ENCODE data around the gene LIN28B.
"Not testable (repeated sequence)": the region's sequence is repeated elsewhere in the genome, so short reads cannot be mapped to it uniquely, and the experiment has no call there.

LIN28B gene

GRCh38 chr6:105013459-105013858, 56.6 kb downstream of the LIN28B start:
- DNase-seq (ENCODE audit: low read depth in 2 of 2) = not testable (repeated sequence)

- no peak for DNase-seq (ENCODE audit: low read depth in 2 of 2)
These were observed 57.5 kb downstream of the LIN28B start for GRCh38 chr6:105014448-105014847.

GRCh38 chr6:105014954-105015353, 58.0 kb downstream of the LIN28B start:
- no peak for DNase-seq (ENCODE audit: low read depth in 2 of 2)

DNA sequence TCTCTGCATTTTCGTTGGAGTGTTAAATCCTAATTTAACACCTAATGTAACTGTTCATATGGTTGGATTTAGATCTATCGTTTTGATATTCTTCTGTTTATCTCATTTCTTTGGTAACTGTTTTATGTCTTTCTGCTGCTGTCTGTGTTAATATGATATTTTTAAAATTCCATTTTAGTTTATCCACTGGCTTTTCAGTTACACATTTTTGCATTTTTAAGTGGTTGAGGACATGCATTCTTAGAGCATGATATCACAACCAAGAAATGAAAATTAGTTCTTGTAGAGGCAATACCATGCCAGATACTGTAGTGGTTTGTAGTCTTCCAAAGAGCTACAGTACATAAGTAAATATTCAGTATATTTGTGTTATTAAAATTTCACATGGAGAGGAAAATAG, 58.6 kb downstream of the LIN28B start:
- no peak for DNase-seq (ENCODE audit: low read depth in 2 of 2)

- DNase-seq (ENCODE audit: low read depth in 2 of 2) = no peak
These were observed 62.4 kb downstream of the LIN28B start for GRCh38 chr6:105019285-105019684.

DNA sequence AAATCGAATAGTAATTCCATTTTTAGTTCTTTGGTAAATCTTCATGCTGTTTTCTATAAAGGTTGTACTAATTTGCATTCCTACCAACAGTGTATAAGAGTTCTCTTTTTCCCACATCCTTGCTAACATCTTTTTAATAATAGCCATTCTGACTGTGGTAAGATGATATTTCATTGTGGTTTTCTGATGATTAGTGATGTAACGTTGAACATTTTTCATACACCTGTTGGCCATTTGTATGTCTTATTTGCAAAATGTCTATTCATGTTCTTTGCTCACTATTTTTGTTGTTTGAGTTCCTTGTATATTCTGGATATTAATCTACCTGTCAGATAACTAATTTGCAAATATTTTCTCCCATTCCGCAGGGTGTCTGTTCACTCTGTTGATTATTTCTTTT, 64.5 kb downstream of the LIN28B start:
- no peak for DNase-seq (ENCODE audit: low read depth in 2 of 2)

- no peak for DNase-seq (ENCODE audit: low read depth in 2 of 2)
These were observed 65.5 kb downstream of the LIN28B start for GRCh38 chr6:105022416-105022815.

DNA sequence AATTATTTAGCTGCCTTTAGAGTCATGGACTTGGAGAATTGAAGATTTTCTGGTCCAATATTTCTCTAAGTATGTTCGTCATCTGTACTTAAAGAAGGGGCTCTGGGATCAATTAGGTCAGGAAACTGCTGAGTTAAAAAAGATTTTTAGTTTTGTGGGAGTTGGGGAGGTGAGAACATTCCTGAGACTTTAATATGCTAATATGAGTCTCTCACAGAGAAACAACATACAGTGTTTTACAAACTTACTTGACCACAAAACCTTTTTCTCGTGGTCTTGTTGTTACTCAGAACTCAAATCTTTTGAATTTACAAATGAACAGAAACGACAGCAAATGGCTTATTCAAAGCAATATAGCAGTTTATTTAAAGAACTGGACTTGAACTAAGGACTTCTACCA, 67.9 kb downstream of the LIN28B start:
- DNase-seq (ENCODE audit: low read depth in 2 of 2) = no peak

DNA sequence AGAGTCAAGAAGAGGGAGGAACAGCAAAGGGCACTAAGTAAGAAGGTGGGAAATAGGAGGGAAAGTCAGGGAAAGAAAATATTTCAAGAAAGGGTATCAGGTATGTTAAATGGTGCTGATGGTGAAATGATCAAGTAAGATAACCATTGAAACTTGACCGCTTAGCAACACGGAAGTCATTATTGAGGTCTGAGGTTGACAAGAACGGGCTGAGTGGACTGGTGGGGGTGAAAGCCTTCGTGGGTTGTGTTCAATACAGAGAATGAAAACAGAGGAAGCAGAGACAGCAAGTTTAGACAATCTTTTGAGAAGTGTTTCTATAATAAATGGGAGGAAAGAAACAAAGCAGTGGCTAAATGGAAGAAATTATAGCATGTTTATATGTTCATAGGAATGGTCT, 72.0 kb downstream of the LIN28B start:
- DNase-seq (ENCODE audit: low read depth in 2 of 2) = no peak

DNA sequence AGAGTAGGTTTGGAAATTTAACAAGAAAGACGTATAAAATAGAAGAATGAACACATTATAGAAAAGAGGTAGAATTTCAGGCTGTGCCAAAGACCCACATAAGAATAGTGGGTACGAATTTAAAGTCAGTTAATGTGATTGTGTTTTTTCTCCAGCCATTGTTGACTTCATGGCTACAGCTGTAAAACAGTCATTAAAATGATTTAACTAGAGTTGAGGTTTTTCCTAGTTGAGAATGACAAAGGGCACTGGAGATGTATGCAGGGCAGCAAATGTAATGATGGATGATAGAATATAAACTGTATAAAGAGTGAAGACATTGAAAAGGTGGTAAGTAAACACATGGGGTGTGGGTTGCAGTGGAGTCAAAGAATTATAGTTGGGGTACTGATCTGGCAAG, 72.7 kb downstream of the LIN28B start:
- DNase-seq (ENCODE audit: low read depth in 2 of 2) = no peak

DNA sequence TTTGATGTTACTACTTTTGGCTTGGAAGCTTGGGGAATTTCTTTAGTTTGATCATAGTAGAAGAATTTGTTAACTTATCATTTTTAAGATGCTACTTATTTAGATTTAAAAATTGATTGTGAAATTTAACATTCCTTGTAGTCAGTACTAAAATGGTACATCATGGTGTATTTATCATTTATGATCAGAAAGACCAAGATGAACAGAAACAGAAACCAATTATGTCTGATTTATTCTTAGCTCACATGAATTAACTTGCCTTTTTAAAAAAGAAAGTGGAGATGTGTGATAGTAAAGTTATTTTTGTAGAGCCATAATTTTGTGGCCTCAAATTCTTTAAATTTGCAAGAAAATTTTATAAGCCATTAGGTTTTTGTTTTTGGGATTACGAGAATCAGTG, 77.6 kb downstream of the LIN28B start:
- DNase-seq (ENCODE audit: low read depth in 2 of 2) = no peak

- no peak for DNase-seq (ENCODE audit: low read depth in 2 of 2)
These were observed 78.4 kb downstream of the LIN28B start for GRCh38 chr6:105035299-105035698.

DNA sequence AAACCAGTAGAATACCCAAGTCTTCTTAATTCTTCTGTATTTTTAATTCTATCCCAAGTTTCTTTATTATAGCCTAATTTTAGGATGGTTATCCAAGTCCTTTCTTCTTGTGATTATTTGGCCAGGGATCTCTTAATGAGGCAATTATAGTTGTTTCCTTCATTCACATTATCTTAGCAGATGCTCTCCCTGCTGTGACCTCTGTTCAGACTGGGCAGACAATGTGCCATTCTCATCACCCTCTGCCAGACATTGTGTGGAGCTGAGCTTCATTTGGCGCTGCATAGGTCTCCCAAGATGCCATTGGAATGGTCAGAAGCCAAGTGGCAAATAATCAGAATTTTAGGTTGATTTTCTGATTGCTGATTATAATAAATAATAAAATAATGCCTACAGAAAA, 79.4 kb downstream of the LIN28B start:
- no peak for DNase-seq (ENCODE audit: low read depth in 2 of 2)

DNA sequence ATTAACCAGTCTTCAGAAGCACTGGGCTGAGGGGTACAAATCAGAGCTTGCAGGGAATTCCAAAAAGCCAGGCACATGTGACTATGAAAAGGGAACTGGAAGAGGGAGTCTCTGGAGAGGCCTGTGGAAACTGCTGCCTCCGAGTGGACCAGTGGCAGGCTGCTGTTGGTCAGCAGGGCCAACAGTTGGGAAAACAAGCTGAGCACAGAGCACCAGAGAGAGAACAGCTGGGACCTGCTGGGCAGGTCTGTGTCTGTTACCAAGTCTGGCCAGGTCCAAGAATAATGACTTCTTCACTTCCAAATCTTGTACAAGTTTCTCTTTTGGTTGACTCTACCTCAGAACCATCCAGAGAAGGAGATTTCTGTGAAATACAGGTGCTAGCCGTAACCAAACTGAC, 81.4 kb downstream of the LIN28B start:
- DNase-seq (ENCODE audit: low read depth in 2 of 2) = no peak

GRCh38 chr6:105041880-105042279, 85.0 kb downstream of the LIN28B start:
- no peak for DNase-seq (ENCODE audit: low read depth in 2 of 2)

GRCh38 chr6:105042648-105043047, 85.7 kb downstream of the LIN28B start:
- no peak for DNase-seq (ENCODE audit: low read depth in 2 of 2)

DNA sequence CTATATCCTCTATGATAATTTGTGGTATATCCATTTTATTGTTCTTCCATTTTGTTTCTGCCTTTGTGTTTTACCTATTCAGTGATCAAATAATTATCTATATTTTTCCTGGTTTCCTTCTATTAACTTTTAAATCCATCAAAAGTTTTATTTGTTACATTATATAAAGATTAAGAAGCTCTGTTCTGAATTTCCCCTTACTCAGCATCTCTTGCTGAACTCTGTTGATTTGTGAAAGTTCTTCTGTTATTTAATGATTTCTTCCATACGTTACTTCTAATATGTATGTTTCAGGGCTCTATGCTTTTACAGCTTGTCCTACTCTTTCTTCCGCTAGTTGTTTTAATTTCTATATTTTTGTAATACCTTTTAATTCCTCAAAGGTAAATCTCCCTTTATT, 87.1 kb downstream of the LIN28B start:
- no peak for DNase-seq (ENCODE audit: low read depth in 2 of 2)

DNA sequence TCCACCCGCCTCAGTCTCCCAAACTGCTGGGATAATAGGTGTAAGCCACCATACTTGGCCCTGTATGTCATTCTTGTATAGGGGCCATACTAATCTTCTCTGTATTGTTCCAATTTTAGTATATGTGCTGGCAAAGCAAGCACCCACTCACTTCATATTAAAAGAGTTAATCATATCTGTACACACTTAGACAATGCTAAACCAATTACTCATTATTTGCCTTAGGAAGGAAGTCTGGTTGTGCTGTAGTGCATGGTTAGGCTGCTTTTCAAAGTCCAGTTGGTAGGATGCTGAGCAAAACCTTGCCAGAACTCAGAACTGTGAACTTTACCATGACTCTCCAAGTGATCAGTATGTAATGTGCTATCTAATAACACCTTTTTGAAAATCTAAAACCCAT, 88.6 kb downstream of the LIN28B start:
- no peak for DNase-seq (ENCODE audit: low read depth in 2 of 2)

DNA sequence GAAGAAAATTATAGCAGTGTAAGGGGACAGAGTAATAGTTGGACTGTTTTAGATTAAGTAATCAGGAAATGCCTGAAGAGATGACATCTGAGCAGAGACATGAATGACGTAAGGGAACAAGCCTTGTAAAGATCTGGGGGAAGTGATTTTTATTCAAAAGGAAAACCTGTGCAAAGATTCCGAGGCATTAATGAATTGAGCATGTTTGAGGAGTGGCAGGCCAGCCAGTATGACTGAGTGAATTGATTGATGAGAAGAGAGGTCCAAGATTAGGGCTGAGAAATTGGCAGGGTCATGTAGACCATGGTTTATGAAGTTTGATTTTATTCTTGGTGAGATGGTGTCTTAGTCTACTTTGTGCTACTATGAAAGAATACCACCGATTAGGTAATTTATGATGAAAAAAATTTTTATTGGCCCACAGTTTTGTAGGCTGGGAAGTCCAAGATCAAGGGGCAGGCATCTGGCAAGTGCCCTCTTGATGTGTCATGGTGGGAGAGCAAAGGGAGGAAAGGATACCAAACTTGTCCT, 95.1 kb downstream of the LIN28B start:
- no peak for DNase-seq (ENCODE audit: low read depth in 2 of 2)

GRCh38 chr6:105056646-105057045, 99.7 kb downstream of the LIN28B start:
- DNase-seq (ENCODE audit: low read depth in 2 of 2) = no peak

DNA sequence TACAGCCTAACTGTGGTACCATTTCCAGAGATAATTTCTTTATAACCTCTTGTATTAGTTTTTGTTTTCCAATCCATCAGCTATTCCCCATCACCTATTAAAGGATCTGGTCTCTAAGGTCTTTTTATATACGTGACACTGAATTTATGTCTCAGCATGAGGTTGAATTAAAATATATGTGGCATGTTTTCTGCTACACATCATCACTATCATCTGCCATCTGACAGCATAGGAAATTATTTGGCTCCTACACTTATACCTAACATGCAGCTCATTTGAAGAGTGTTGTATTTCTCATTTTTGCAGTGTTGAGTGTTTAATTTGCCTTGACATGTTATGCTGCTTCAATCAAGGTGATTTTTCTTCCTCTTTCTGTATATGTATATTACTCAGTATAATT, 100.3 kb downstream of the LIN28B start:
- DNase-seq (ENCODE audit: low read depth in 2 of 2) = no peak

DNA sequence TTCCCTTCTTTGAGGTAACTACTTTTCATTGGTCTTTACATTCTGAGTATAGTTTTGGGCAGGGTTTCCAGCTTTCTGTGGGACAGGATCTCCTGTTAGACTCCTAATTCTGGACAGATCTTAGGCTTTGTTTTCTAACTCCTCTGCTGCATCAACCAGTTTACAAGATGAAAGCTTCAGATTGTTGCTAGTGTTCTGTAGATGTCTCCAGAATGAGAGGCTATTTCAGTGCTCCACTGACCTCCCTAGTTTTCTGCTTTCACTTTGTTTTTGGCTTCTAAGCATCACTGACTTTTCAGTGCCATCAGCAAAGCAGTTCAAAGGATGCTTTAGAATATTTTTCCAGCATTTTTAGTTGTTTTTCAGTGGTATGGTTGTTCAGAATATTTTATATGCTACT, 101.4 kb downstream of the LIN28B start:
- DNase-seq (ENCODE audit: low read depth in 2 of 2) = no peak

- no peak for DNase-seq (ENCODE audit: low read depth in 2 of 2)
These were observed 101.9 kb downstream of the LIN28B start for GRCh38 chr6:105058846-105059245.

GRCh38 chr6:105066233-105066632, 109.3 kb downstream of the LIN28B start:
- DNase-seq (ENCODE audit: low read depth in 2 of 2) = no peak

GRCh38 chr6:105066836-105067235, 109.9 kb downstream of the LIN28B start:
- DNase-seq (ENCODE audit: low read depth in 2 of 2) = no peak
